ENCODE data around the gene GMDS.

GMDS gene

DNA sequence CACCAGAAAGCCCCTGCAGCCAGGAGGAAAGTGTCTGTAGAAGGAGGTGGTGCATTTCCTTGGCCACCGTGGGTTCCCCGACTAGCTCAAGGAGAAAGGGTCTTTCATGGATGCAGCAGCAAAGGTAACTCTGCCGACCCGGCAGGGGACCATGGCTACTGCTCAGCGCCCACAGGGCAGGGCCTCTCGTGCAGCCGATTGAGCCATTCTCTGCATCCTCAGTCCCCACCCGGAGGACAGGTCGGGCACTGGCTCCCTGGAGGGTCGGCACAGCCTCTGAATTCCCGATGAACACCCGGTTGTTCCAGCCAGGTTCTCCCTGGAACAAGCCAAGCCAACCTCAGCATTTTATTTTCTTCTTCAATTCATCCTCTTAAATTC, 659.7 kb downstream of the GMDS start:
- TF ChIP-seq, protein P1, sequence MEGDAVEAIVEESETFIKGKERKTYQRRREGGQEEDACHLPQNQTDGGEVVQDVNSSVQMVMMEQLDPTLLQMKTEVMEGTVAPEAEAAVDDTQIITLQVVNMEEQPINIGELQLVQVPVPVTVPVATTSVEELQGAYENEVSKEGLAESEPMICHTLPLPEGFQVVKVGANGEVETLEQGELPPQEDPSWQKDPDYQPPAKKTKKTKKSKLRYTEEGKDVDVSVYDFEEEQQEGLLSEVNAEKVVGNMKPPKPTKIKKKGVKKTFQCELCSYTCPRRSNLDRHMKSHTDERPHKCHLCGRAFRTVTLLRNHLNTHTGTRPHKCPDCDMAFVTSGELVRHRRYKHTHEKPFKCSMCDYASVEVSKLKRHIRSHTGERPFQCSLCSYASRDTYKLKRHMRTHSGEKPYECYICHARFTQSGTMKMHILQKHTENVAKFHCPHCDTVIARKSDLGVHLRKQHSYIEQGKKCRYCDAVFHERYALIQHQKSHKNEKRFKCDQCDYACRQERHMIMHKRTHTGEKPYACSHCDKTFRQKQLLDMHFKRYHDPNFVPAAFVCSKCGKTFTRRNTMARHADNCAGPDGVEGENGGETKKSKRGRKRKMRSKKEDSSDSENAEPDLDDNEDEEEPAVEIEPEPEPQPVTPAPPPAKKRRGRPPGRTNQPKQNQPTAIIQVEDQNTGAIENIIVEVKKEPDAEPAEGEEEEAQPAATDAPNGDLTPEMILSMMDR (IDR thresholded peaks at IDR 0.05; ENCODE audit: insufficient read depth, low read depth, low read length, missing control alignments): no peak
- no peak overlapping the region for H3K4me3 ChIP-seq (ENCODE audit: low read depth, low read length)
- DNase-seq (ENCODE audit: low read depth): no peak

GRCh38 chr6:1584996-1585668, 660.3 kb downstream of the GMDS start:
- TF ChIP-seq, protein P1 (IDR thresholded peaks at IDR 0.05; ENCODE audit: insufficient read depth, low read depth, low read length, missing control alignments): no peak
- no peak for DNase-seq (ENCODE audit: low read depth)
- H3K4me3 ChIP-seq (ENCODE audit: low read depth, low read length): no peak overlapping the region

DNA sequence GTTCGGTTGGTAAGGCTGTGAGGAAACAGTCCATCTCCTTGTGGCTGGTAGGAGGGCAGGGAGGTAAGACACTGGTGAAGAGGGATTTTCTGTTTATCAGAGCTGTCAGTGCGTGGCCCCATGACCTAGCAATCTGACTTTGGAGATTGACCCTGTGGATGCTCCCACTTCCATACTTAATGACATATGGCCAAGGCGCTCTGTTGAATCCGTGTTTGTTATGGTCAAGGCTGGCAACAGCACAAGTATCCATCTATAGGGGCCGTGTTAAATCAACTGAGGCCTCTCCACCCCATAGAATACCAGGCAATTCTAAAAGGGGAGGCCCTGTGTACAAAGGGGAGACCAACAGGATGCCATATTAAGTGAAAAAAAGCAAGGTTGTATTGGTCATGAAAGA, 661.3 kb downstream of the GMDS start:
- DNase-seq (ENCODE audit: low read depth): no peak
- TF ChIP-seq, protein P1 (IDR thresholded peaks at IDR 0.05; ENCODE audit: insufficient read depth, low read depth, low read length, missing control alignments): no peak
- H3K4me3 ChIP-seq (ENCODE audit: low read depth, low read length): no peak overlapping the region

- DNase-seq (ENCODE audit: low read depth): no peak
- TF ChIP-seq, protein P1 (IDR thresholded peaks at IDR 0.05; ENCODE audit: insufficient read depth, low read depth, low read length, missing control alignments): no peak
- no peak overlapping the region for H3K4me3 ChIP-seq (ENCODE audit: low read depth, low read length)
These were observed 664.0 kb downstream of the GMDS start for GRCh38 chr6:1581120-1581991.

- DNase-seq (ENCODE audit: low read depth): no peak
- TF ChIP-seq, protein P1 (IDR thresholded peaks at IDR 0.05; ENCODE audit: insufficient read depth, low read depth, low read length, missing control alignments): no peak
- H3K4me3 ChIP-seq (ENCODE audit: low read depth, low read length): no peak overlapping the region
These were observed 664.8 kb downstream of the GMDS start for GRCh38 chr6:1580585-1580984.

- no peak overlapping the region for H3K4me3 ChIP-seq (ENCODE audit: low read depth, low read length)
- TF ChIP-seq, protein P1 (IDR thresholded peaks at IDR 0.05; ENCODE audit: insufficient read depth, low read depth, low read length, missing control alignments): no peak
- DNase-seq (ENCODE audit: low read depth): no peak
These were observed 665.3 kb downstream of the GMDS start for GRCh38 chr6:1580109-1580508.
